Tibial artery (tissue), 4 donors: ENCODE results near the gene RBMS3.
A peak's percentile ranks its signal among the peaks of the same experiment; 100 is the strongest.
"Not testable (repeated sequence)": the region's sequence is repeated elsewhere in the genome, so short reads cannot be mapped to it uniquely, and the experiment has no call there.

Source experiments
- DNase-seq, 2 donors: peaks; one replicate each; pipeline ENCODE4 v3.0.0-alpha.2; 2019
- H3K27ac ChIP-seq, 2 donors: fragments of 200-600 bp; sonication (generic) in 1 of 2; 1 replicate in 1 of 2; 2 replicates in 1 of 2; pipeline ENCODE4 v1.5.1; 2018 to 2019; ENCODE audit warnings: mild to moderate bottlenecking in 1 of 2
- H3K27me3 ChIP-seq, 2 donors: fragments of 200-600 bp; sonication (generic) in 1 of 2; one replicate each; pipeline versions ENCODE4 v1.5.1 to v1.6.0; 2016 to 2019
- H3K36me3 ChIP-seq, 3 donors: fragments of 200-600 bp; sonication (generic) in 2 of 3; one replicate each; pipeline ENCODE4 v1.5.1; 2016 to 2019; ENCODE audit warnings: mild to moderate bottlenecking in 2 of 3
- H3K4me1 ChIP-seq, 4 donors: fragments of 200-600 bp; sonication (generic) in 2 of 4; 1 replicate in 3 of 4; 2 replicates in 1 of 4; pipeline ENCODE4 v1.5.1; 2016 to 2019
- H3K4me3 ChIP-seq, 2 donors: fragments of 200-600 bp; sonication (generic) in 1 of 2; 1 replicate in 1 of 2; 2 replicates in 1 of 2; pipeline ENCODE4 v1.5.1; 2018 to 2019; ENCODE audit warnings: mild to moderate bottlenecking in 2 of 2
- H3K9me3 ChIP-seq, 3 donors: fragments of 200-600 bp; sonication (generic) in 1 of 3; one replicate each; pipeline ENCODE4 v1.5.1; 2016 to 2019
- intact Hi-C: fragments of 100-400 bp; cut with DNase I; formaldehyde crosslinking; loops from one replicate; pipeline ENCODE4 v1.15.0; 2023; ENCODE audit warnings: low total_unique reads
- TF ChIP-seq, protein P1 (sequence below), 2 experiments: fragments of 200-600 bp in 1 of 2; fragments of 450-650 bp in 1 of 2; IDR thresholded peaks; one replicate each; pipeline ENCODE4 v1.5.1; 2017 to 2019; ENCODE audit warnings: antibody characterized with exemption in 2 of 2, mild to moderate bottlenecking in 1 of 2, moderate library complexity in 1 of 2

RBMS3 gene

DNA sequence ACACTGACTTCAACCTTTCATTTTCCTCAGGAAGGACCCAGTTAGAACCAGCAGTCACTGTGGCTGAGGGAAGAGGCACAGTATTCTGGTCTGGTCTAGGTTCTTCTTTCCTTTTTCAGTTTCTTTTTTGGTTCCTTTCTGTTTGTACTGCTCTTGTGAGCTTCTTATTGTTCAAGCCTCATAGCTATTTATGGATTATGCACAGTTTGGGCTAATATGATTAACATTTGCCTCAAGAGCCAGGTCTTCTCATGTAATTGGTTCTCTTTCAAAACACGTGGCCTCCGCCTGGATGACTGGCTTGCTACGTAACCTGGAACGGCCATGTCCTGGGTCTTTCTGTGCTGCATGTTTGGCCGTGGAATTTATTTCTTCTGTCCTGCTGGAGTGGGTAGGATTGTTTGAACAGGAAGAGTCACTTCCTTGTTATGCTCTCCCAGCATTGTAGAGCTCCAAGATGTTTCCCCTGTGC lies 43.3 kb downstream of the RBMS3 start:
- H3K9me3 ChIP-seq: no peaks in the 10 kb centered on the region
- H3K27ac ChIP-seq: peak overlapping the region; percentile 55 to 80
- H3K36me3 ChIP-seq: no peaks in the 10 kb centered on the region
- peaks cover 0 to 57% (median 0%) of the 10 kb centered on the region in 4 donors for H3K4me1 ChIP-seq
- TF ChIP-seq, protein P1, sequence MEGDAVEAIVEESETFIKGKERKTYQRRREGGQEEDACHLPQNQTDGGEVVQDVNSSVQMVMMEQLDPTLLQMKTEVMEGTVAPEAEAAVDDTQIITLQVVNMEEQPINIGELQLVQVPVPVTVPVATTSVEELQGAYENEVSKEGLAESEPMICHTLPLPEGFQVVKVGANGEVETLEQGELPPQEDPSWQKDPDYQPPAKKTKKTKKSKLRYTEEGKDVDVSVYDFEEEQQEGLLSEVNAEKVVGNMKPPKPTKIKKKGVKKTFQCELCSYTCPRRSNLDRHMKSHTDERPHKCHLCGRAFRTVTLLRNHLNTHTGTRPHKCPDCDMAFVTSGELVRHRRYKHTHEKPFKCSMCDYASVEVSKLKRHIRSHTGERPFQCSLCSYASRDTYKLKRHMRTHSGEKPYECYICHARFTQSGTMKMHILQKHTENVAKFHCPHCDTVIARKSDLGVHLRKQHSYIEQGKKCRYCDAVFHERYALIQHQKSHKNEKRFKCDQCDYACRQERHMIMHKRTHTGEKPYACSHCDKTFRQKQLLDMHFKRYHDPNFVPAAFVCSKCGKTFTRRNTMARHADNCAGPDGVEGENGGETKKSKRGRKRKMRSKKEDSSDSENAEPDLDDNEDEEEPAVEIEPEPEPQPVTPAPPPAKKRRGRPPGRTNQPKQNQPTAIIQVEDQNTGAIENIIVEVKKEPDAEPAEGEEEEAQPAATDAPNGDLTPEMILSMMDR (IDR thresholded peaks at IDR 0.05): no peak
- intact Hi-C loops: loop anchor here (5.0 kb wide), 1 partner anchor 37 kb away; no protein-coding TSS in a partner anchor
- peak; percentile 68 to 74 for DNase-seq
- no peaks in the 10 kb centered on the region for H3K27me3 ChIP-seq
- peak overlapping the region; percentile 37 to 38 for H3K4me3 ChIP-seq

DNA sequence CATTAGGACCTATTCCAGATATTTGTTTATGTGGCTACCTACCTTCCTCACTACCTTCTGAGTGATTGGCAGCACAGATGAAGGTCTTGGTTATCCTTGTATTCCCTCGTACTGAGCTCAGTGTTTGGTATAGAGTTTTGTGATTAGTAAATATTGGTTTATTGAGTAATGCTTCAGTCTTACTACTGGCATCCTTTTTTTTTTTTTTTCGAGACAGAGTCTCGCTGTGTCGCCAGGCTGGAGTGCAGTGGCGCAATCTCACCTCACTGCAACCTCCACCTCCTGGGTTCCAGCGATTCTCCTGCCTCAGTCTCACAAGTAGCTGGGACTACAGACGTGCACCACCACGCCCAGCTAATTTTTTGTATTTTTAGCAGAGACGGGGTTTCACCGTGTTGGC lies 45.7 kb downstream of the RBMS3 start:
- H3K36me3 ChIP-seq, H3K4me3 ChIP-seq, intact Hi-C loops, DNase-seq, H3K27me3 ChIP-seq, H3K27ac ChIP-seq, H3K9me3 ChIP-seq: not testable (repeated sequence)
- H3K4me1 ChIP-seq: peaks cover 0 to 50% (median 12%) of the 10 kb centered on the region in 4 donors

DNA sequence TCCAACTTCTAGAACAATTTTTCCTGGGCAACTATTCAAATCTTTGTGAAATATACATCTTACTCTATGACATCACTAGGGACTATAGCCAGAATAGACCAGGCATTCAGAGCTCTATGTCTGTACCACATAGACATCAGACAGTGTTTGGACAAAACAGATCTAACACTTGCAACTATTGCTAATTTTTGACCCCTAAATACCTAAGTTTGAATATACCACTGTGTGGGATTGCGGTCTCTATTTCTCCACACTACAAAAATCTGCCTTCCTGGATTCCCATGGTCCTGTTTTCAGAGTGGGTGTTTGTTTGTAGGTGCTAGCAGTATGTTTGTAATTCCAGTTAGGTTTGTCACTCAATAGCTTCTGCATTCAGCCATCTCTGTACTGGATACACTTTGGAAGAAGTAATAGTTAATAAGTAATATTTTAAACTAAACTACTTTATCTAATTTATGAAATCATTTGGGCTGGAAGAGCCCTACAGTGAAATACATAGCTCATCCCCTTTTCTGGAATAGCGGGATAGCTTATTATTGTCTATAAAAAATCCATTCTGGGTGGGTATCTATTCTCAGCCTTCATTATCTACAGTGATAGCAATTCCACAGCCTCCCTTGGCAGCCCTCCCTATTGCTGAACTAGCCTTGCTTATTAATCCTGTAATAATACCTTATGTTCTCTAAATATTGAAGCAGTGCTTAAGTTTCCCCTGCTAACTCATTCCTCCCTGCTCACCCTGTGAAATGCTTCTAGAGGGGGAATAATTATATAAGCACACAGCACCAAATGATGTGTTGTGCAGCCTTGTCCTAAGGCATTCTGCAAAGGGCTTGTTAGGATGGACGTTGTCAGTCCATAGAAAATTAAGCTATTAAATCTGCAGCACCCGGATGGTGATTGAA lies 49.4 kb downstream of the RBMS3 start:
- Histone ChIP-seq H3K4me1 (peaks cover 0 to 52% (median 23%) of the 10 kb centered on the region in 4 donors), H3K9me3 (no peaks in the 10 kb centered on the region), H3K27me3 (no peaks in the 10 kb centered on the region), H3K36me3 (no peaks in the 10 kb centered on the region), H3K4me3 (no peak overlapping the region), H3K27ac (peak overlapping the region in 1 of 2 donors; percentile 57)
- DNase-seq: no peak
- TF ChIP-seq, protein P1 (IDR thresholded peaks at IDR 0.05): no peak
- intact Hi-C loops: no loop called here

DNA sequence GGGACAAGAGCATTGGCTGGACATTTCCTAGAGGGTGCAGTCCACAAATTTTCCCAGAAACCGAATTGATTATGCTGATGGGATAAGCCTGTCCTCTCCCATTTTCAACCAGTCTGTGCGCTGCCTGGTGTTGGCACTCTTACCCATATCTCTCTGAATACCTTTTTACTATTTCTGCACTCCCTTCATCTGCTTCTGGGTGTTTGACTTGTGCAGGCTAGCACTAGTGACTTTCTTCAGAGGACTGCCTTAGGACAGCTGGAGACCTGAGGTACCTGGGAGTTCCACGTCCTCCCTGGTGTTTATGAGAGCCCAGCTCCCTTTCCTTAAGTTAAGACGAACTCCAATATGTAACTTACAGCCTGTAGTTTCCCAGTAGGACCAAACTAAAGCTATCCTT lies 50.2 kb downstream of the RBMS3 start:
- H3K36me3 ChIP-seq: no peaks in the 10 kb centered on the region
- H3K27ac ChIP-seq: peak overlapping the region; percentile 54 to 57
- no peaks in the 10 kb centered on the region for H3K27me3 ChIP-seq
- DNase-seq: no peak
- no peak overlapping the region for H3K4me3 ChIP-seq
- peaks cover 0 to 52% (median 26%) of the 10 kb centered on the region in 4 donors for H3K4me1 ChIP-seq
- TF ChIP-seq, protein P1 (IDR thresholded peaks at IDR 0.05): no peak
- intact Hi-C loops: no loop called here
- H3K9me3 ChIP-seq: no peaks in the 10 kb centered on the region

DNA sequence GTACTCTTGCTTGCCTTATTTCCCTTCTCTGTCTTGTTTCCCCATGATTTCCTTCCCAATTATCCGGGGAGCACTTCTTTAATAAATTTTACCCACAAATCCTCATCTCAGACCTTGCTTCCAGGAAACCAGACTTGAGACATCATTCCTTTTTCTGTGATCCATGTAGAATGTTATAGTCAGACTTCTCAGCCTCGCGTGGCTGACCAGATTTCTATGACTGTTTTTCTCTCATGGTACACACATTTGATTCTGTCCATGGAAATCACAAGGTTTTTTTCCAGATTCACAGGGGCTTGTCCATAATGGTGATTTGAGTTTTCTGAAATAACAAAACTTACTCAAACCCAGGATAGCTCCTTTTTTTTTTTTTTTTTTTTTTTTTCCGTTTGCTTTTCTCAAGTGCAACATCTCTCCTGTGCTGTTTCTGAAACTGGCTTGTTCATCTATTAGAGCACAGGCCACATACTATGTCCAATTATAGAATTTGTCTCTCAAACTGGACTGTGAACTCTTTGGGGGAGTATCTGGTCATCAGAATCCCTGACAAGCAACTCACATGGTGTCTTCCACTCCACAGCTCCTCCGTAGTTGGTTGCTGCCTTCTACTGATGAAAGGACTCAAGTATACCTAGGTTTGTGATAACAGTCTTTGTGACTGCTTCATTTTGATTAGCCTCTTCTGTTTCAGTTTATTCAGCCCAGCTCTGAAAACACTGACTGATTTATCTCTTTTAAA lies 50.8 kb downstream of the RBMS3 start:
- no peak overlapping the region for H3K4me3 ChIP-seq
- peak overlapping the region; percentile 54 to 57 for H3K27ac ChIP-seq
- H3K36me3 ChIP-seq: no peaks in the 10 kb centered on the region
- TF ChIP-seq, protein P1 (IDR thresholded peaks at IDR 0.05): no peak
- no peak for DNase-seq
- no peaks in the 10 kb centered on the region for H3K9me3 ChIP-seq
- intact Hi-C loops: no loop called here
- H3K4me1 ChIP-seq: peaks cover 0 to 56% (median 32%) of the 10 kb centered on the region in 4 donors
- H3K27me3 ChIP-seq: no peaks in the 10 kb centered on the region
